GM18511 (cell line): ENCODE measurements around the gene MRNIP.

Experiments
- ATAC-seq: cut with Tn5 transposase; IDR thresholded peaks from one replicate; pipeline ENCODE4 v1.9.1; 2021; ENCODE audit warnings: mild to moderate bottlenecking, moderate library complexity; ENCODE audit not compliant: unreplicated experiment

The MRNIP gene

DNA sequence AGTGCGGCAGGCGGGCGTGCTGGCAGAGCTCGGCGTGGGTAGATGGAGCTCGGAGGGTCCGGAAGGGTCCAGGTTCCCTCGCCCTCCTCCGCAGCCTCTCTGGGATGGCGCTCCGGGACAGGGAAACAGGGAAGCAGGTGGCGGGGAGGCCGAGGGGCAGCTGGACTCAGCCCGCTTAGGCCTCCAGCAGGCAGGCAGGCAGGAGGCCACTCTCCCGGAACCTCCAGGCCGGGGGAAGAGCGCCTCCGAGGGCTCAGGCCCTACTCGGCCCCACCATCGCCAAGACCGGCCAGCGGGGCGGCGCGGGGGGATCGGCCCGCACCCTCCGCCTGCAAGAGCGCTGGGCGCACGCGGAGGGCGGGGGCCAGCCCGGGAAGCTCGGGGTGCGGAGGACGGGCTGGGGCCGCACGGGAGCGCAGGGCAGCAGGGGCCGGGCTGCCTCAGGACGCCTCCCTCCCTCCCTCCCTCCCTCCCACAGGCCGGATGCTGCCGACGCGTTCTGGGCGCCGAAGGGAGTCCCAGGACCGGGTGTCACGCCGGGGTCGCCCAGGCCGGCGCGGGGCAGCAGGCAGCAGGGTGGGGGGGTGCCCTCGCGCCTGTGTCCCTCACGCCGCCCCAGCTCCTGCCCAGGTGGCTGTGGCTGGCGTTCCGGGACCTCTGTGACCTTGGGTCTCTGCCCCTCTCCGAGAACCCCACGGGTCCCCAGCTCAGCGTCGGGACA is 52.9 kb downstream of the MRNIP start:
- ATAC-seq = peak; percentile 30

DNA sequence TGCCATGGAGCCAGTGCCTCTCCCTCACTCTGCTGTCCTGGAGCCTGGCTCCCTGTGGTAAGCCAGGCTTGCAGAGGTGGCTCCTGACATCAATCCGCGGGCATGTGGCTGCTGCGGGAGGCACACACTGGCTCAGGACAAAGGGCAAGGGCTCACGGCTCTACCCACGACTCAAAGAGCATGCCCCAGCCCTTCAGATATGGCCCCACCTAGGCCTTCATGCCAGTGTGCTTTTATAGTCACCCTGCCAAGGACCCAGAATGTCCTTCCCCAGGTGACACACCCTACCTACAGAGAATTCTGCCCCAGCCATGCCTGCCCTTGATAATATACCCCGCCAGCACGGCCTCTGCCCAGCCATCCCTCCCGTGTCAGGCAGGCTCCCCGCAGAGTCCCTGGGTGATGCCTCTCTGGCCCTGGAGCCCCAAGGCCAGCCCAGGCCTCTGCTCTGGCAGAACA is 53.5 kb downstream of the MRNIP start:
- ATAC-seq = no peak

DNA sequence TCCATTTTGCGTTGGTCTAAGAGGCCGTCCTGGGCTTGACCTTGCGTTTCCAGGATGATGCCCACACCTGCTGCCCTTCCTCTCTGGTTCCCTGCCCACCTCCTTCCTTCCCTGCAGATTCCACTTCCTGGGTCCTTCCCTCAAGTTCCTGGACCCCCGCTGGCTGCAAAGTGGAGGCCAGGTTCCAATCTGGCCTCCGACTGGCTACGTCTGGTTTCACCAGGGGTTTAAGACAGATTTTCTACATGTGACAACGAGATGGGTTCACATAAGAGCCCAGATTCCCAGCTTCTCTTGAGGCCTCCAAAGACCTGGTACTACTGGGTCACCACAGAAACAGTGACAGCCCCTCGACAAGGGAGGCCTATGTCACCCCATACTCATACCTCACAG is 54.1 kb downstream of the MRNIP start:
- ATAC-seq = no peak

GRCh38 chr5:179803651-179804554 is 54.7 kb downstream of the MRNIP start:
- no peak for ATAC-seq

DNA sequence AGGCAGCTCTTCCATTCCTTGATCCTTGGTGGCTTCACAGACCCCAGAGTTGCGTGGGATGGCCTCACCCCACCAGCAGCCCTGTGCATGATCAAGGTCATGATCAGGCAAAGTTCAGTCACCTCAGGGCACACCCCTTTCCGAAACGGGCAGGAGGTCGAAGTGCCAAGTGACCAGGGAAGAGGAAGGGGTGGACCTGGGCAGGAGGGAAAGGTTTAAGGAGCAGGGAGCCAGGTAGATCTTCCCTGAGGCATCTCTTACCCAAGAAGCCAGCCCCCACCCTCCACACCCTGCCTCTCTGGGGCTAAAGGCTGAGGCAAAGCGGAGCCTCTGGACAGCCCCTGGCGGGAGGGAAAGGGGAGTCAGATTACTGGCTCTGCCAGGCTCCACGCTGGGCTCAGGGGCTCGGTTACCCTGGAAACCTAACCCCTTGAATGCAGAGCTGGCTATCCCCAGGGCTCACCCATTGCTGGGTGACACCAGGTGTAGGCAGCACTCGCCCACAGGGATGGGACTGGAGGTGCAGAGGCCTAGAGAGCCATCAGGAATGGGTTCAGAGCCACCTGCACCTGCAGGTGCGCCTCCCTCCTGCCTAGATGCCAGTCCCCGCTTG is 55.6 kb downstream of the MRNIP start:
- ATAC-seq = no peak

GRCh38 chr5:179802207-179802883 is 56.3 kb downstream of the MRNIP start:
- ATAC-seq = no peak

- ATAC-seq = peak; percentile 43
Observed at GRCh38 chr5:179801304-179802206, 57.1 kb downstream of the MRNIP start.

GRCh38 chr5:179800696-179801201 is 57.9 kb downstream of the MRNIP start:
- no peak for ATAC-seq

GRCh38 chr5:179800071-179800695 is 58.4 kb downstream of the MRNIP start:
- no peak for ATAC-seq

DNA sequence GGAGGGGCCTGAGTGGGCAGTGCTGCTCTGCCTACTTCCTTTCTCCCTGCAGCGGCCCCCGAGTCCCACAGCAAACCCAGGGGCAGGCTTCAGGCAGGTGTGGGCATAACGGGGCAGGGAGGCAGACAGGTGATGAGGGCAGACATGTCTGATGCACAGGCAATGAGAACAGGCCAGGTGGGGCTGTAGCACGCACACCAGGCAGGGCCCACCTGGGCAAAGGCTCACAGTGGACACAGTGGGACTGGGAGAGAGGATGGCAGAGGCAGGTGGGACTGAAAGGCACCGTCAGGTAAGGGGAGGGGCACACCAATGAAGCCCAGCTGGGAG is 59.0 kb downstream of the MRNIP start:
- ATAC-seq = no peak

GRCh38 chr5:179798771-179799643 is 59.6 kb downstream of the MRNIP start:
- ATAC-seq = no peak

DNA sequence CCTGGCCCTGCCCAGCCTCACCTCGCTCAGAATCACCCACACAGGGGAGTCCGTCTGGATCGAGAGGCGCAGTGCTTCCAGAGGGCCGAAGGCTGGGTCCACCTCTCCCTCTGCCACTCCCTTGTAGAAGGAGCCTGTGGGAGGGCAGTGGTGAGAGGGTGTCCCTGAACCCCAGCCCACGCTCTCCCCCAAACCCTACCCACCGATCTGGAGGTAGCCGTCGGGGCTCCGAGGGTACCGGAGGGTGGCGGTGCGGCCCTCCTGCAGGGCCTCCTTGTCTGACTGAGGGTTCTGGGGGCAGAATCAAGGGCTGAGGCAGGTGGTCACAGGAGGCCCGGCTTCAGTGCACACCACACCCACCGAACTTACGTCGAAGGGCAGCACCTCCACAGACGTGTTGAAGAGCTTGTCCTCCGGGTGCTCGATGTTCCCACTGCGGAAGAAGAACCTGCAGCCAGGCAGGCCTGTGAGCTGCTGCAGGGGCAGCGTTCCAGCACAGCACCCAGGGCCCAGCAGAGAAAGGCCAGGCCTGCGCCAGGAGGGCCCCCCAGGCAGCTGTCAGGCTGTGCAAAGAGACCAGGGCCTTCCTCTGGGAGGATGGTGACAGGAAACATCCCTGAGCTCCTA is 60.4 kb downstream of the MRNIP start:
- no peak for ATAC-seq

DNA sequence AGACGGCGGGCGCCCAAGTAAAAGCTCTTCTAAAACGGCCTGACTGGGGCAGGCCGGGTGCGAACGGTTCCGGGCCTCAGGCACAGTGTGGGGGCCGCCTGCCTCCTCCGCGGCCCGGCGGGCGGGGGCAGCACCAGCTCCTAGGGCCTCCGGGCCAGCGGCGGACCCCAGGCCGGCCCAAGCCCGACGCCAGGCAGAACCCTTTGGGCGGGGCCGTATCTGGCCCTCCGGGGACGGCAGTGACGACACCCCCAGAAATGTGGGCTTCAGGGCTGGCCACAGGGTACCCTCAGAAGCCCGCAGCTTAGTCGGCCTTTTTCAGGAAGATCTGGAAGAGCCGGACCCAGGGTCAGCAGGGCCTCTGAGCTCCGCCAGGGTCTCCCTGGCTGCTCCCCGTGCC is 60.9 kb downstream of the MRNIP start:
- ATAC-seq = no peak

GRCh38 chr5:179796877-179797608 is 61.6 kb downstream of the MRNIP start:
- no peak for ATAC-seq

- peak; percentile 75 for ATAC-seq
Observed at GRCh38 chr5:179795863-179796833, 62.5 kb downstream of the MRNIP start.
